ENCODE data around the gene RBBP8. TPM values are rescaled to one million over a fixed set of nuclear protein-coding genes. Genes with fewer than 3 reads are reported as not detected.
A peak's percentile ranks its signal among the peaks of the same experiment; 100 is the strongest.

The RBBP8 gene
- total RNA-seq, 1 experiment from 2014 or later, result 63.9 TPM

GRCh38 chr18:23059541-23060465 lies 126.7 kb downstream of the RBBP8 start:
- peak; percentile 26 for DNase-seq (ENCODE audit: low read depth)

GRCh38 chr18:23062011-23062410 lies 128.9 kb downstream of the RBBP8 start:
- DNase-seq (ENCODE audit: low read depth), result no peak

GRCh38 chr18:23063502-23063901 lies 130.4 kb downstream of the RBBP8 start:
- DNase-seq (ENCODE audit: low read depth), result no peak

GRCh38 chr18:23065234-23065806 lies 132.2 kb downstream of the RBBP8 start:
- no peak for DNase-seq (ENCODE audit: low read depth)

GRCh38 chr18:23066060-23066459 lies 132.9 kb downstream of the RBBP8 start:
- DNase-seq (ENCODE audit: low read depth), result no peak

GRCh38 chr18:23066504-23067039 lies 133.4 kb downstream of the RBBP8 start:
- DNase-seq (ENCODE audit: low read depth), result no peak

- DNase-seq (ENCODE audit: low read depth), result peak; percentile 15
Measured at GRCh38 chr18:23067236-23067635, 134.1 kb downstream of the RBBP8 start.

- no peak for DNase-seq (ENCODE audit: low read depth)
Measured at GRCh38 chr18:23068011-23068410, 134.9 kb downstream of the RBBP8 start.

- no peak for DNase-seq (ENCODE audit: low read depth)
Measured at GRCh38 chr18:23068570-23069310, 135.6 kb downstream of the RBBP8 start.

- no peak for DNase-seq (ENCODE audit: low read depth)
Measured at GRCh38 chr18:23069481-23069880, 136.4 kb downstream of the RBBP8 start.

GRCh38 chr18:23069898-23070297 lies 136.8 kb downstream of the RBBP8 start:
- DNase-seq (ENCODE audit: low read depth), result no peak

GRCh38 chr18:23071285-23071684 lies 138.2 kb downstream of the RBBP8 start:
- peak; percentile 44 for DNase-seq (ENCODE audit: low read depth)

- DNase-seq (ENCODE audit: low read depth), result no peak
Measured at GRCh38 chr18:23072079-23072478, 139.0 kb downstream of the RBBP8 start.

GRCh38 chr18:23073996-23074606 lies 141.0 kb downstream of the RBBP8 start:
- no peak for DNase-seq (ENCODE audit: low read depth)

Other genes with a start within 250 kb of the RBBP8 start
- gene CABLES1, start 202.2 kb downstream of the RBBP8 start, total RNA-seq (2014; rRNA removed), result 7.1 and 8.3 TPM in 2 replicates

Measured in LHCN-M2 (cell line).